H4 (cell line): ENCODE data around the gene ITFG1. TPM values are rescaled to one million over a fixed set of nuclear protein-coding genes. Genes with fewer than 3 reads are reported as not detected.

Experiments
- total RNA-seq: library from RNA; depleted of rRNA; stranded (reverse); fragments of >200 nt; shearing (Covaris generic); gene quantifications from 2 replicates; pipeline ENCODE4 v1.2.3, GENCODE V29; 2014; rRNA removed

ITFG1 gene
- total RNA-seq, 1 experiment from 2014 or later: 78.5 TPM

Other genes starting within 250 kb of the ITFG1 start
- gene PHKB, start 268 bp upstream of the ITFG1 start, total RNA-seq: 43.0 and 46.4 TPM in 2 replicates